Hypothalamus (tissue), 51 donors: ENCODE measurements around the gene NME4.

ENCODE experiments used
- DNase-seq, 51 donors: peaks; one replicate each; lab custom pipeline; 2025; lab: John Stamatoyannopoulos, UW

The NME4 gene

GRCh38 chr16:424033-424622 lies 27.1 kb downstream of the NME4 start:
- DNase-seq, result peak in 28 of 51 donors; percentile 11 to 87 (median 36)

- DNase-seq, result peak in 29 of 51 donors; percentile 26 to 76 (median 55)
Measured at GRCh38 chr16:424623-425081, 27.7 kb downstream of the NME4 start.

- peak; percentile 24 to 93 (median 79) for DNase-seq
Measured at GRCh38 chr16:425082-425718, 28.2 kb downstream of the NME4 start, which contains the start of gene RAB11FIP3. Gene RAB11FIP3, plus strand, starts transcription at chr16:425649. Its CDS starts 358 bp downstream, at chr16:426007.

GRCh38 chr16:425740-426114 lies 28.7 kb downstream of the NME4 start:
- DNase-seq, result peak in 2 of 51 donors; percentile 38 to 66

- DNase-seq, result peak in 12 of 51 donors; percentile 7 to 61 (median 26)
Measured at GRCh38 chr16:426115-426905, 29.3 kb downstream of the NME4 start.

GRCh38 chr16:426906-427249 lies 29.9 kb downstream of the NME4 start:
- peak in 17 of 51 donors; percentile 2 to 61 (median 22) for DNase-seq

GRCh38 chr16:427250-427649 lies 30.3 kb downstream of the NME4 start:
- DNase-seq, result no peak

GRCh38 chr16:430904-431303 lies 33.9 kb downstream of the NME4 start:
- DNase-seq, result no peak

GRCh38 chr16:440627-441026 lies 43.6 kb downstream of the NME4 start:
- no peak for DNase-seq

GRCh38 chr16:441447-441846 lies 44.4 kb downstream of the NME4 start:
- no peak for DNase-seq

GRCh38 chr16:442976-443375 lies 46.0 kb downstream of the NME4 start:
- DNase-seq, result peak in 1 of 51 donors; percentile 4

GRCh38 chr16:444027-444426 lies 47.0 kb downstream of the NME4 start:
- DNase-seq, result no peak

GRCh38 chr16:445566-445965 lies 48.6 kb downstream of the NME4 start:
- no peak for DNase-seq
